Amniotic epithelial cell (primary cell): ENCODE results near the gene ZNF217.
A peak's percentile ranks its signal among the peaks of the same experiment; 100 is the strongest.
"Not testable (repeated sequence)": the region's sequence is repeated elsewhere in the genome, so short reads cannot be mapped to it uniquely, and the experiment has no call there.

Experiments
- DNase-seq: peaks from one replicate; pipeline ENCODE4 v3.0.0-alpha.2; 2010; ENCODE audit warnings: low read depth

The ZNF217 gene

GRCh38 chr20:53597521-53598120, 4.0 kb upstream of the ZNF217 start:
- DNase-seq, result no peak

- DNase-seq, result peak; percentile 82
These were observed 3.4 kb upstream of the ZNF217 start for GRCh38 chr20:53597030-53597482.

DNA sequence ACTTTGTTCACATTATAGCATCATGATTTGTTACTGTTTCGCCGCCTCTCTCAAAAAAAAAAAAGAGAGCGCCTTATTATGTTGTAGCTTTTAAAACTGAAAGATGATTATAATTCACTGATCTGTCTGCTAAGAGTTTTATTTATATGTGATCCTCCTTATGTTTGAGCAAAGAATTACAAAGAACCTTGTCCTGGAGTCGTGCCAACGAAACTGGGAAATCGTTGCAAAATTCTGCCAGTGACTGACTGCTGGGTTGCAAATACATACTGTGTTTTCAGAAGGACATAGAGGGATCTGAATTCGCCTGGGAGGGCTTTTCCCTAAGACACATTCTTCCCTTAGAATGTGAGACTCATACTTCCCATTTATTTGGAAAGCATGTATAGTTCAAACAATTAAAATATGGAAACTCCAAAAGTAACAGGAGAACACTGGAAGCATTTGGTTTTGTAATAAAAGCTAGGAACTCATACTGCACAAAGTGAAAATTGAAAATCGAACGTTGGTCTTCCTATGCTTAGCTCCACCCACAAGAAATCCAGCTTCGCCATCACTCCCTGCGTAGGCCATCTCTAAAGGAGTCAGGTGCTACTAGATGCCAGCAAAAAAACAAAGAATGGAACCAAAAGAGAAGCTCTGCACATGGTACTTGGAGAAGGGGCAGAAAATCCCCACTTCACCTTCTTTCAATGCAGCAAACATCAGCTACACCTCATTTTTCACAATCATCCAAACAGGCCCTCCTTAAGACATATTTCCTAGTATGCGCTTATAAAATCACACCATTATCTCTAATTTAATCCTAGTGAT, 2.8 kb upstream of the ZNF217 start:
- DNase-seq, result peak; percentile 60

- not testable (repeated sequence) for DNase-seq
These were observed 2.1 kb upstream of the ZNF217 start for GRCh38 chr20:53595742-53596141.

DNA sequence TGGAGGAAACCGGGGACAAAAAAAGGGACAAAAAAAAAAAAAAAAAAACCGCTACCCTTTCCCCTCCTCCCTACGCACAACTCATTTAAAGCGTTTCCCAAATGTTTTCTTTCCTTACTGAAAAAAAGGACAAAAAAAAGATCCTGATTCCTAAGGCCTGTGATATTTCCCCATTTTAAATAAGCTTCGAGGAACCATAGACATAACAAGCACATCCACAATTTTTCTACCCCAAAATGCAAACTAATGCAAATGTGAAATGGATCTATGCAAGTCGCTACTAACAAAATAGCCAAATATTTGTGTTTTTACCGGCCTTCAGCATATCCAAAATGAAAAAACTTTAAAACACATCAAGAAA, 1.4 kb upstream of the ZNF217 start:
- no peak for DNase-seq

- DNase-seq, result peak; percentile 85
These were observed 704 bp upstream of the ZNF217 start for GRCh38 chr20:53594068-53595017.

GRCh38 chr20:53592992-53593465, 610 bp downstream of the ZNF217 start:
- no peak for DNase-seq

DNA sequence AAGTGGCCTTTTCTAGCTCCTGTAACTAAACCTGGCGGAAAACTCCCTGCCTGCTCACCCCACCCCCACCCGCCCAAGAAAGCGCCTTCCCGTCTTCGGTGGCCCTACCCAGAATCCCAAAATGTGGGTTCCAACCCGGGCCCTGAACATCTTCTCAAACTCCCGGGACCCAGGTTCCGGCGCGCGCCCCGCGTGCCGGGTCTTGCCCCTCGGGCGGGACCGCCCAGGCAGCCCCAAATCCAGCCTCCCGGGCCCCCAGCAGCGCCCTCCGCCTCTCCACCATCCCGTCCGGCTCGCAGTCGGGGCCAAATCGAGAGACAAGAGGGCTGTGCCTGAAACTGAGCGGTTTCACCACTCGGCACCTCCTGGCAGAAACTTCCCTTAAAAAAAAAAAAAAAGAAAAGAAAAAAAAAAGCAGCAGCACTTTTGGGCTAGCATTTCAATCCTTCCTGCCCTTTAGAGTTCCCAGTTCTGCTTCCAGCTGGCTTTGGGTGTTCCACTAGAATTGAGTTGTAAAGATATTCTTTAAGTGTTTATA, 1.1 kb downstream of the ZNF217 start:
- peak; percentile 38 for DNase-seq

GRCh38 chr20:53591941-53592441, 1.6 kb downstream of the ZNF217 start:
- DNase-seq, result not testable (repeated sequence)

DNA sequence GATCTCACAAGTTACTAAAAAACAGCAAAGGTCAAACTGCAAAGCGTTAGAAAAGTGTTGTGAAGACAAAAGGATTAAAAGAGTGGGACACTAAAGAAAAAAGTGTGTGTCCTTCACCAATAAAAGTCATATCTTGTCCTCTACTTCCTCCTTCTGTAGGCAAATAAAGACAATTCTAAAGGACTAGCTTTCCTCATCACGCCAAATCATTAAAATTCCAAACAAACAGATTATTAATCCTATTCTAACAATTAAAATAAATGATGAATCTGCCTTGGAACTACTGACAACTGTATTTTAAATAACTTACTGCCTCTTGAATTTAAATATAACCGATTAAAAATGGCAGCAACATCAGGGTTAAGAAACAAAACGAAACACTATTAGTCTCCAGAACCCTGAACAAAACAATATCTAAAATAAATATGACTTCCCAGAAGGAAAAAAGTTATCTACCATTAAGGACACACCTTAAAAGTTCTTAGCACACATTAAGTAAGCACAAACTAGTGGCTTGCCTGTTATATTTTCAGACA, 2.4 kb downstream of the ZNF217 start:
- not testable (repeated sequence) for DNase-seq

- not testable (repeated sequence) for DNase-seq
These were observed 3.0 kb downstream of the ZNF217 start for GRCh38 chr20:53590608-53591007.

DNA sequence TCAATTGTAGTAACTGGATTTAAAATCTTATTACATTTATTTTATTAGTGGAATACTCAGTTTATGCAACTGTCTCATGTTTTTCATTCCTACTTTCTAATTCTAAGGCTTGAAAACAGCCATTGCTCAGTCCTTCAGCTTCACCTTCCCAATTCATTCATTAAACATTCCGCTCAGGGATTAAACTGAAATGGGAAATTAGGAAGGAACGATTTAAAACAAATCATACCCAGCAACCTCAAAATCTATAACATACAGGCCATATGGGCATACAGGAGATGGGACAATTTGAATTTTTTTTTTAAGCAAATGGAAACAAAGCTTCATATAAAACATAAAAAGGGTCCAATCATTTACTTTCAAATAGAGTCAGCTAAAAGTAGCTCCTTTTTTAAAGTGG, 3.5 kb downstream of the ZNF217 start:
- not testable (repeated sequence) for DNase-seq

DNA sequence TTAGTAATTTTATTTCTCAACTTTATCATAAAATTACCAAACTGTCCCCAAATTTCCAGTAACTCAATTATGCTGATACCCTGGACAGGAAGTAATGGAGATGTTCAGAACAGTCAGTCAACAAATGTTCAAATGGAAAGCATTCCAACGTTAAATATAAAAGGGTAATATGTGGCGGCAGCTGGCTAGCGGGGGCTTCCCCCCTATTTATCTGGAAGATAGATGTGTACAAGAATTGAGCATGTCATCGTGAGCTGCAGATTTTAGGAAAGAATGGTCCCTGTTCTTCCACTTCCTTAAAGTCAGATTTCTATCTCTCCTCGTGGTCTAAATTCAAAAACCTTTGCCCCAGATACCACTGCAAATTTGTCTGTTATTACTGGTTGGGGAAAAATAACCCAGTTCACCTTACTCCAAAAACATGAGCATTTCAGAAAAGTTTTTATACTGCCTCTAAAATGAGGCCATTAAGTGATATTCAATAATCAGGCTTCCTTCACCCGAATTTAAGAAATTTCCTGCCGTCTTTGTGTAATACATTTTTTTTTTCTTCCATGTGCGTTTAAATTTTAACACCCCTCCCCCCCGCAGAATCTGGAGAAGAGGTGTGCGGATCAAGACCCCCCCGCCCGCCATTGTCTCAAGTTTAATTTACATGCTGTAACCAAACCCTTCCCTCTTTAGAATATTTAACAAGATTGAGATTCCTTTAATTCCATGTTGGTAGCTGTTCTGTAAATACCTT, 4.1 kb downstream of the ZNF217 start:
- not testable (repeated sequence) for DNase-seq

GRCh38 chr20:53587157-53587703, 6.4 kb downstream of the ZNF217 start:
- not testable (repeated sequence) for DNase-seq

- DNase-seq, result no peak
These were observed 7.0 kb downstream of the ZNF217 start for GRCh38 chr20:53586640-53587039.

- DNase-seq, result not testable (repeated sequence)
These were observed 7.7 kb downstream of the ZNF217 start for GRCh38 chr20:53585910-53586309.

- not testable (repeated sequence) for DNase-seq
These were observed 8.6 kb downstream of the ZNF217 start for GRCh38 chr20:53585004-53585569.

DNA sequence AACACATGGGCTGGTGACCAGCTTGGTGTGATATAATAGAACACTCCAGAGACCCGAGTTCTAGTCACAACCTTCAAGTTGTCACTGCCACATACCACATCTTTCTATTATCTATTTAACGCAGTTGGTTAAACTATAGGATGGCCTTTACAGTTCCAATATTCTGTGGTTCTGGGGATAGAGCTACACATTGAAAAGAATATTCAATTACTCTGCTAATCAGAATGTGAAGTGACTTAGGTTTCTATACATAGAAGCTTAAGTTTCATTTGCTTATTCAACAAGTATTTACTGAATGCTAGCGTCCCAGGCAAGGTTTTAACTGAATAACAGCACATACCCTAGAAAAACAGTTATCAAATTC, 9.1 kb downstream of the ZNF217 start:
- DNase-seq, result not testable (repeated sequence)

- DNase-seq, result not testable (repeated sequence)
These were observed 9.7 kb downstream of the ZNF217 start for GRCh38 chr20:53583660-53584549.
